SW 1271 (cell line): ENCODE data around the gene DPY19L1.
"Not testable (repeated sequence)": the region's sequence is repeated elsewhere in the genome, so short reads cannot be mapped to it uniquely, and the experiment has no call there.

ENCODE experiments used
- DNase-seq, 2 experiments: peaks; one replicate each; lab custom pipeline; 2025; lab: John Stamatoyannopoulos, UW

The DPY19L1 gene

GRCh38 chr7:35032166-35032565, 5.1 kb downstream of the DPY19L1 start:
- DNase-seq = no peak

- DNase-seq = no peak
These were observed 6.4 kb downstream of the DPY19L1 start for GRCh38 chr7:35030848-35031247.

DNA sequence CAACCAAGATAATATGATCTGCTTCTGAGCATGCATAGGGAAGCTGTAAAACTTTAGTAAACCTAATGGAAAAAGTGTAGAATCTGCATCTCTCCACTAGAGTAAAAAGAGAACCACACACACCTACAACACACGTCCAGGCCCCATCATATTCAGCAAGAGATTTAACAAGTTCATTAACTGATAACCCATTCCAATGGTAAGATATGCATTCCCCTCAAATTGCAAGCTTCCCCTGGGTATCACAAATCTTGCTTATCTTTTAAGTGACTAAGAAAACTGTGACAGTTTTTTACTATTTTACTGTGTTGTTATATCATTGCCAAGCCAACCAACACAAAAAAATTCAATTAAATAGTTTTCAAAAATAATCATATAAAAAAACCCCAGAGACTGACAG, 8.0 kb downstream of the DPY19L1 start:
- no peak for DNase-seq

DNA sequence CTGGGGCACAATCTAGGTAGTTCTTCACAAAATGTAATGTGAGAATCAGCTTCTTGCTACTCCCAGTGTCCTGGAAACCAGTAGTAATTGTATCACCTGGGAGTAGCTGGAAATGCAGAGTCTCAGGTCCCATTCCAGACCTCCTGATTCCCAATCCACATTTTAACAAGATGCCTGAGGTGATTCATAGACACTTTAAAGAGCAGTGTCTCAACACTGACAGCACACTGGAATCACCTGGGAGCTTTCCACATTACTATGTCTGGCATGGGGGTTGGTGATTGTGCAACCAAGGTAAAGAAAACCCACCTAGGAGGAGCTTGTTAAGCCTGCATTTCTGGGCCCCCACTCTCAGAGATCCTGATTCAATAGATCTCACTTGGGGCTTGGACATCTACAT, 11.1 kb downstream of the DPY19L1 start:
- DNase-seq = no peak

DNA sequence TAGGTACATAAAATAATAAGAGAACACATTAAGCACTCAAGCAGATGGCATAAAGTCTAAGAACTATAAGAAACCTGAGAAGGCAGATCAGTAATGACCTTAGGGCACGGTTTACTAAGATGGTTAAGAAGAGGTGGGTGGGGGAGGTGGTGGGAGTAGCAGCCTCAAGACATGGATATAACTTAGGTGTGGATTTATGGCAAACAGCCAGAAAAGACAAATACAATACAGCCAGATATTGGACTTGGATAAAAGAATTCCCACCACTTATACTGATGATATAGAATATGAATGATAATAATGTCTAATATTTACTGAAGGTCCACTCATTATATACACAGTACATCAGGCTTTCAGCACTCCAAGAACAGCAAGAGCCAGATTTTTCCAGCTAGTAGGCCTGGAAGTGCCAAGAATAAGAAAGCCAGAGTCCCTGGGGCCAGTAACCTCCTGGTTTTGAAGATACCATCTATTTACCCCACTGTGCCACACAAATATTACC, 11.9 kb downstream of the DPY19L1 start:
- DNase-seq = no peak

GRCh38 chr7:35024298-35024697, 13.0 kb downstream of the DPY19L1 start:
- no peak for DNase-seq

GRCh38 chr7:35022725-35023124, 14.6 kb downstream of the DPY19L1 start:
- no peak for DNase-seq

DNA sequence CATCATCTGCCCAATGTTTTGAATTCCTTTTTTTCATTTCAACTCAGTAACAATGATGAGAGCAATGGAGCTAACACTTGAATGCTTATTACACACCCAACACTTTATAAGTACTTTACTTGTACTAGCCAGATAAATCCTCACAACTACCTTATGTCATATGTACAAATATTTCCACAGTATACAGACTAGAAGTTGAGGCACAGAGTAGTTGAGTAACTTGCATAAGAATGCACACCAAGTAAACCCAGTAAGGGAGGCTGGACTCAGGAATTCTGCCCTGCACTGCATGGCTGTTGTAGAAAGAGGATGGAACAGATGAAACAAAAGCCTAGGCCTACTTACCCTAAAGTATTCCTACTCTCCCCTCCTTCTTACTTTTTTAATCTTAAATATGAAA, 15.8 kb downstream of the DPY19L1 start:
- DNase-seq = no peak

GRCh38 chr7:35019801-35020200, 17.5 kb downstream of the DPY19L1 start:
- DNase-seq = no peak

DNA sequence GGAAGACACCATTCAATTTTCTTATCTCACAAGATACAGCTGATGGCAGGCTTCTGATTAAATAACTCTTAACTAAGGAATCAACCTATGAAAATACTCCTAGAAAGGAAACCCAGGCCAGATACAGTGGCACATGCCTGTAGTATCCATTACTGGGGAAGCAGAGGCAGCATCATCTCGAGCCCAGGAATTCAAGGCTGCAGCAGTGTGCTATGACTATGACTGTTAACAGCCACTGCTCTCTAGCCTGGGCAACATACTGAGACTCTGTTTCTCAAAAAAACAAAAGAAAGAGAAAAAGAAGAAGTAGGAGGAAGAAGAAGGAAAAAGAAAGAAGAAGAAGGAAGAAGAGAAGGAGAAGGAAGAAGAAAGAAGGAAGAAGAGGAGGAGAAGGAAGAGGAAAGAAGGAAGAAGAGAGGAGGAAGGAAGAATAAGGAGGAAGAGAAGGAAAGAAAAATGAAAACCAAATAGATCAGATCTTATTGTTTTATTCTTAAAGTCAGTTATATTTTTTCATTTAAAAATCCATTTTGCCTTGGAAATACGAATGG, 18.0 kb downstream of the DPY19L1 start:
- DNase-seq = no peak

- DNase-seq = no peak
These were observed 21.9 kb downstream of the DPY19L1 start for GRCh38 chr7:35015346-35015859.

- no peak for DNase-seq
These were observed 25.1 kb downstream of the DPY19L1 start for GRCh38 chr7:35012160-35012559.

- DNase-seq = no peak
These were observed 26.2 kb downstream of the DPY19L1 start for GRCh38 chr7:35011085-35011484.

DNA sequence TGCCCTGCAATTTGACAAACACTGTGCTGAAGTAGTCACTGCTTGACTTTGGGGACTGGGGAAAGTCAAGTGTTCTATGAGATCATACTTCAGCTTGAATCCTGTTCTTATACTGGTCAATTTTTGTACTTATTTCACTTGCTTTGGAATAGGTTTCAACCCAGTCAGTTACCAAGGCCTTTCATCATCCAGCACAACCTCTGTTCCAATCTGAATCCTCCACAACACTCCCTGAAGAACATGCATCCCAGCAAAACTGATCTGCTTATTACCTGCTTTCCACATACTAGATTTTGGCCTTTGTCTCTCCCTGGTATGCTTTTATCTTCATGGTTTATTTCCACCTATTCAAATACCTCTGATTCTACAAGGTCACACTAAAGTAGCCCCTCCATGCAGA, 29.5 kb downstream of the DPY19L1 start:
- no peak for DNase-seq

DNA sequence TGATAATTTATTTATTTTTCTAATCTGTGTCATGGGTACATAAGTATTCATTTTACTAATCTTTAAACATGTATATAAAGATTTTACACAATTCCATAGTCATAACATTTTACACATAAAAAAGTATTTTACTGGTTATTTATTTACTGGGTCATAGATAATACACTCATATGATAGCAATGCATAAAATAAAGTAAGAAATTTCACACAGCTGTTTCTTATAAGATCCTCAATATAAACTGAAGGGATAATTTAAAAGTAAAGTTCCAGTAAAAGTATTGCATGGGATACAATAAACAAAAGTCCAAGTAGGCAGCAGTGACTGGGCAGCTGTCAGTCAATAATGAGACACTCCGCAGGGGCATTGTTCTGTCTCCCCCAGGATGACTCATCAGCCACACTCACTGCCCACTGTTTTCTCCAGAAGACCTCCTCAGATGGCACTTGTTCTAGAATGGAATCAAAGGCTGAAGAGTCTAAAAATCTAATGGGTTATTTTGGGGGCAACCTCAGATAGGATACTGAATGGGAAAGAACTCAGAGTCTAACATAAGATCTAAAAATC, 32.7 kb downstream of the DPY19L1 start:
- no peak for DNase-seq

GRCh38 chr7:35003679-35004303, 33.5 kb downstream of the DPY19L1 start:
- peak in 1 of 2 experiments; percentile 20 for DNase-seq

DNA sequence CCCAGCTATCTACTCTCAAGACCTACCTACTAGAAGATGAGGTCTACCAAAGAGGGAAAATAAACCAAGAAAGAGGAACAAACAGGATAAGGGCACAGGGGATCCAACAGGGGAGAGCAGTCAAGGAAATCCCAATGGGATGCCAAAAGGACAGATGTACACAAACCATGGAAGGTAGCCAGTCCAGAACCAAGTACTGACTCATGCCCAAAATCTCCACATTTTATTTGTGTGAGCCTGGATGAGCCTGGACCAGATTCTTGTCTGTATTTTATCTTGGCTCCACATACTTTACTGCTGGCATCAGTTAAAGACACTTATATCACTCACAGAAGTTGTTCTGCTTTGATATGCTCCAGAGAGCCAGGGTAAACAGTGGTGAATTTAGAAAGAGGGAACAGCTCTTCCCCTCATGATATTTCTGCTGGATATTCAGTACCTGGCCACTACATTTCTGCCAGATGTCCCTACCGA, 34.1 kb downstream of the DPY19L1 start:
- DNase-seq = not testable (repeated sequence)

DNA sequence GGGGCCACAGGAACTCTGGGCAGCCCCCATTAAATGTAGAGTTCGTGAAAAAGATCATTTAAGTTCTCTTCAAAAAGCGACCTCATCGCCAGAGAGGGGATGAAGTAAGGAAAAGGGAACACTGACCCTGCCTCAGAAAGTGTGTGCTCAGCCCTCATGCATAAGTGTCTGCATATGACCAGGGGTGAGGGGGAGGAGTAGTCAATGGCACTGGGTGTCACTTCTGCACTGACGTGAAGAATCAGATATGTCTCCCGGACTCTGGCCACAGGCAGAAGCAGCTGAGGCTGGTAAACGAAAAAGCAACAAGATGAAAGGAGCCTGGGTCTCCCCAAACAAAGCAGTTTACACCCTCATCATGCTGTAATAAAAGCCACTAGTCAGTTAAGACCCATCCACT, 39.0 kb downstream of the DPY19L1 start:
- not testable (repeated sequence) for DNase-seq

GRCh38 chr7:34996423-34997090, 40.7 kb downstream of the DPY19L1 start:
- DNase-seq = not testable (repeated sequence)

DNA sequence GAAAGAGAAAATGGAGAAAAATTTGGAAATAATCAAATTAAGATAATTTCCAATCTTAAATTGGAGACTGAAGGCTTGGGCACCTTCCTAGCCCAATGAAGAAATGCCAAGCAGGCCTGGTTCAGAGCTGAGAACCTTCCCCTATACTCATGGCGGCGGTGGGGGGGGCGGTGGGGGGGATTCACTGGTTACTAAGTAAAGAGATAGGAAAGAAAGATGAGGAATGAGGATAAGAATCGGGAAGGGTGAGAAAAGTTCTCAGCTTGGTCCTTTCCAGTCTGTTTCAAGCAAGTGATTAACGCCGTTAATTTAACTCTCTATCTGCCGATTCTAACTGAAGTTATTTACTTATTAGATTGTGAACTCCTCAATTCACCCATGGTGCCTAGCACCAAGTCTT, 41.5 kb downstream of the DPY19L1 start:
- DNase-seq = no peak

DNA sequence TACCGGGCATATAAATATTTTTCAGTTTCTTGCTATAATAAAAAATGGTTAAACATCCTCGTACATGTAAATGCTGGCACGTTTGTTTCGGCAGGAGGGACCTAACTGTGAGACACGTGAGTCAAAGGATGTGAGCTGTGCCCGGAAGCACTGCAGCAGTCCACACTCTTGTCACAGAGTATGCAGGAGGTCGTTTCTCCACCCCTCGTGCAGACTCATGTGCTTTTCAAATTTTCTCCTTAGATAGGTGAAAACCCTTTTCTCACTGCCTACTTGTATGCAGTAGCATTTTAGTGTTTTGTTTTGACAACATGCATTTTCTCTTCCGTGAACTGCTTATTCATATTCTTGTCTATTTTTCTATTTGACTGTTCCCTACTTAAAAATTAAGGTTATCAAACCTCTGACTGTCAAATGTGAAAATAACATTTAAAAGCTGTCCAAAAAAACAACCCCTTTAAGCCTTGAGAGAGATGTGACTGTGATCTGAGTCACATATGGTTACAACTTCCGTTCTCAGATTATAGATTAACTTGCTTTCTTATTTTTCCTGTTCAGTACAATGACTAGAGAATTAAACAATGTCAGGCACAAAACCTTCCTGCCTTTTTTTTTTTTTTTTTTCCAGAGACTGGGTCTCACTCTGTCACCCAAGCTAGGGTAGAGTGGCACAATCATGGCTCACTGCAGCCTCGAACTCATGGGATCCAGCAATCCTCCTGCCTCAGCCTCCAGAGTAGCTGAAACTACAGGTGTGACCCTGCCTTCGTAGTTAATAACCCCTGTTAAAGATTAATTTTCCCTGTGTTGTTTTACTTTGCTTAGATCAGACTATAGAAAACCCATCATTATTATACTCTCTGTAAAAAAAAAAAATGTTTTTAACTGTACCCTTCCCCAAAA, 45.1 kb downstream of the DPY19L1 start:
- DNase-seq = peak in 1 of 2 experiments; percentile 55
